ENCODE results near the gene OGFOD2. TPM values are rescaled to one million over a fixed set of nuclear protein-coding genes. Genes with fewer than 3 reads are reported as not detected.

Gene OGFOD2
- total RNA-seq, 4 donors from 2014 or later: 5.9 to 16.3 (median 15.5) TPM

GRCh38 chr12:122977655-122978392 is 2.8 kb downstream of the OGFOD2 start:
- Histone ChIP-seq H3K4me3 (replicated peaks in 1 of 3) (no peak overlapping the region), H3K36me3 (no peaks in the 10 kb centered on the region), H3K9me3 (no peaks in the 10 kb centered on the region), H3K4me1 (peaks cover 37 to 48% of the 10 kb centered on the region in 2 donors), H3K27ac (no peak overlapping the region), H3K27me3 (no peaks in the 10 kb centered on the region)
- WGBS, 2 donors: 72 to 79% methylated on average over 3 to 8 of the region's 9 CpGs
- DNase-seq: no peak
- intact Hi-C loops (cut with DNase I): no loop called here
- TF ChIP-seq CTCF (IDR thresholded peaks at IDR 0.05) (no peak), POLR2A (IDR thresholded peaks at IDR 0.05) (no peak)

DNA sequence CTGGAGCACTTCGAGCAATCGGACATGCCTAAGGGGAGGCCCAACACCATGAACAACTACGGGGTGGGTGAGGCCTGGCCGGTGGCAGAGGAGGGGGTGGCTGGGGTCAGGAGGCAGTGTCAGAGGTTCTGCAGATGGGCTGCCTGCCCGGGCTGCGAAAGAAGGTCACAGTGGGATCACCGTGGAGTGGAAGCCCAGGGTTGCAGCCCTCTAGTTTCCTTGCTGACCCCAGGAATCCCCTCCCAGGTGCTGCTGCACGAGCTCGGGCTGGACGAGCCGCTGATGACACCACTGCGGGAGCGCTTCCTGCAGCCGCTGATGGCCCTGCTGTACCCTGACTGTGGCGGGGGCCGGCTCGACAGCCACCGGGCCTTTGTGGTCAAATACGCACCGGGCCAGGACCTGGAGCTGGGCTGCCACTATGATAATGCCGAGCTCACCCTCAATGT is 3.5 kb downstream of the OGFOD2 start:
- H3K36me3 ChIP-seq: no peaks in the 10 kb centered on the region
- H3K4me1 ChIP-seq: peaks cover 37 to 53% of the 10 kb centered on the region in 2 donors
- no peaks in the 10 kb centered on the region for H3K9me3 ChIP-seq
- TF ChIP-seq CTCF (IDR thresholded peaks at IDR 0.05) (no peak), POLR2A (IDR thresholded peaks at IDR 0.05) (no peak)
- H3K27ac ChIP-seq: no peak overlapping the region
- no peak for DNase-seq
- intact Hi-C loops (cut with DNase I): no loop called here
- no peaks in the 10 kb centered on the region for H3K27me3 ChIP-seq
- 86 to 92% methylated on average over 6 to 15 of the region's 21 CpGs for WGBS, 2 donors
- no peak overlapping the region for H3K4me3 ChIP-seq (replicated peaks in 1 of 3)

DNA sequence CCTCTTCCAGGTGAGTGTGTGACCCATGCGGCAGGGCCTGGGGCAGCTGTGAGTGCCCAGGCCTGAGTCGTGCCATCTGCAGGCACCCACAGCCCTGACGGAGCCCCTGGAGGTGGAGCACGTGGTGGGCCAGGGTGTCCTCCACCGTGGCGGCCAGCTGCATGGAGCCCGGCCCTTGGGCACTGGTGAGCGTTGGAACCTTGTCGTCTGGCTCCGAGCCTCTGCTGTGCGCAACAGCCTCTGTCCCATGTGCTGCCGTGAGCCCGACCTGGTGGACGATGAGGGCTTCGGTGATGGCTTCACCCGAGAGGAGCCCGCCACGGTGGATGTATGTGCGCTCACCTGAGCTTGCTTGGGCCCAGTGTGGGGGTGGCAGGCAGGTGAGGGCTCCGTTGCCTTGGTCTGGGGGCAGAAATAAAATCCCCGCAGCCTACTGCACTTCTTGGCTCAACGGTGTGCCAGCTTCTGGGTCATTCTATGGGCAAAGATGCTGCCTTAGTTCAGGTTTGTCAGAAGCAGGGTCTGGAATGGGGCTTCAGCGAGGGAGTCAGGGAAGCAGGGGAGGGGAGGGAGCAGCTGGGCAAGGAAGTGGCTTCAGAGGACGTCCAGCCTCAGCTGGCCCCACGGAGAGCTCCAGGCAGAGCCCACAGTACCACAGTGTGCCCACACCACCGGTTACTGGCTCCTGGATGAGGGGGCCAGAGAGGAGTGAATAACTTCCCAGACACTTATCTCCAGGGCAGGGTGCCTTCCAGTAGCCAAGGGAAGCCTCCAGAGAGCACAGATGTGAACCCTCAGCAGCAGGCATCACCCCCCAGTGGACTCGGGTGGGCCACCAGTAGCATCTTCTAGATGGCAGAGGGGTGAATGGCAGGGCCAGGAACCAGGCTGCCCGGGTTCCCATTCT is 4.2 kb downstream of the OGFOD2 start:
- intact Hi-C loops (cut with DNase I): no loop called here
- WGBS, 2 donors: 68 to 72% methylated on average over 16 to 19 of the region's 28 CpGs
- Histone ChIP-seq H3K36me3 (no peaks in the 10 kb centered on the region), H3K27ac (no peak overlapping the region), H3K9me3 (no peaks in the 10 kb centered on the region), H3K4me1 (peaks cover 31 to 56% of the 10 kb centered on the region in 2 donors), H3K27me3 (no peaks in the 10 kb centered on the region), H3K4me3 (replicated peaks in 1 of 3) (peak overlapping the region in 1 of 3 donors; percentile 98)
- TF ChIP-seq POLR2A (IDR thresholded peaks at IDR 0.05) (no peak), CTCF (IDR thresholded peaks at IDR 0.05) (no peak)
- no peak for DNase-seq

GRCh38 chr12:122979908-122980182 is 4.8 kb downstream of the OGFOD2 start:
- 15 to 16% methylated on average over 6 to 7 of the region's 7 CpGs for WGBS, 2 donors
- no peaks in the 10 kb centered on the region for H3K36me3 ChIP-seq
- peaks cover 31 to 62% of the 10 kb centered on the region in 2 donors for H3K4me1 ChIP-seq
- TF ChIP-seq CTCF (IDR thresholded peaks at IDR 0.05) (no peak), POLR2A (IDR thresholded peaks at IDR 0.05) (no peak)
- intact Hi-C loops (cut with DNase I): loop anchor here (5.0 kb wide), 1 partner anchor 257 kb away; no protein-coding TSS in a partner anchor
- H3K27ac ChIP-seq: peak overlapping the region in 1 of 3 donors; percentile 84
- H3K9me3 ChIP-seq: no peaks in the 10 kb centered on the region
- no peaks in the 10 kb centered on the region for H3K27me3 ChIP-seq
- DNase-seq: no peak
- peak overlapping the region; percentile 33 to 98 (median 60) for H3K4me3 ChIP-seq (replicated peaks in 1 of 3)

Data from thyroid gland (tissue), 4 donors.